ENCODE results near the gene WDR5. TPM values are rescaled to one million over a fixed set of nuclear protein-coding genes. Genes with fewer than 3 reads are reported as not detected.

WDR5 gene
- total and polyA plus RNA-seq, 2 experiments from 2014 or later, result 37.0 to 56.6 TPM

DNA sequence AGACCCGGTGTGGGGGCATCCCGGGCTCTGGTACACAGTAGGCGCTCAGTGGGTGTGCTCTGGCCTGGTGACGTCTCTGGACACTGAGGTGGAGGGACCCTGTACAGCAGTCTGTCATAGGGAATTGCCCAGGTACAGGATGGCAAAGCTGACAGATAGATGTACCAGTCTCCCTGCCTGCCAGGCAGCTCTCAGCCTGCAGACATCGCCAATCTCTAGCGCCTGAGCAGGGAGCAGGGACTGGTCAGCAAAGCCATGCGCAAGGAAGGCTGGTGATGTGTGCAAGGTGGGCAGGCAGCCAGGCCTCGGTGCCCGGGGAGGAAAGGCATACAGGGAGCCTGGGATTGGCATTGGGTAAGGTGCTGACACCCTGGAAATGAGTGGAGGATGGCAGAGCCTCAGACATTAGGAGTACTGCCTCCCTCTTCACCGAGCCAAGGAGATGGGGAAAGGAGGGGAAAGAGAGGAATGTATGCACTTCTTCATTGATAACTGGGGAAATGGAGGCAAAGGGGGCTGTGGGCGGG, 34.2 kb upstream of the WDR5 start:
- H3K36me3 ChIP-seq (ENCODE audit: insufficient read depth), result no peaks in the 10 kb centered on the region
- H3K36me3 Mint-ChIP-seq (ENCODE audit: low read depth), result peaks cover 4% of the 10 kb centered on the region; the same call in 1 of the 3 replicates

DNA sequence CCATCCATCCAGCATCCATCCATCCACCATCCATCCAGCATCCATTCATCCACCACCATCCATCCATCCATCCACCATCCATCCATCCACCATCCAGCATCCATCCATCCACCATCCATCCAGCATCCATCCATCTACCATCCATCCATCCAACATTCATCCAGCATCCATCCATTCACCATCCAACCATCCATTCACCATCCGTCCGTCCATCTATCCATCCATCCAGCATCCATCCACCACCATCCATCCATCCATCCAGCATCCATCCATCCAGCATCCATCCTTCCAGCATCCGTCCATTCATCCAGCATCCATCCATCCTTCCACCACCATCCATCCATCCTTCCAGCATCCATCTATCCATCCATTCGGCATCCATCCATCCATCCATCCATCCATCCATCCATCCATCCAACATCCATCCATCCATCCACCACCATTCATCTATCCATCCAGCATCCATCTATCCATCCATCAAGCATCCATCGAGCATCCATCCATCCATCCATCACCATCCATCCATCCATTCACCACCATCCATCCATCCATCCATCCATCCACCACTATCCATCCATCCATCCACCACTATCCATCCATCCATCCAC, 32.4 kb upstream of the WDR5 start:
- Mint-ChIP-seq H3K4me1 (no peaks in the 10 kb centered on the region), H3K4me3 (no peak overlapping the region), H3K27ac (no peak overlapping the region), H3K9me3 (peaks cover 42% of the 10 kb centered on the region), H3K36me3 (ENCODE audit: low read depth) (peaks cover 4% of the 10 kb centered on the region; the same call in 1 of the 3 replicates), H3K27me3 (ENCODE audit: insufficient read depth, low read depth, poor library complexity) (peaks cover 16% of the 10 kb centered on the region)
- DNase-seq (ENCODE audit: low spot score), result no peak
- Histone ChIP-seq H2AFZ (no peak overlapping the region), H4K20me1 (replicated peaks; ENCODE audit: insufficient read depth) (no peaks in the 10 kb centered on the region), H3K27ac (ENCODE audit: low read depth) (no peak overlapping the region), H3K27me3 (ENCODE audit: insufficient read depth) (no peaks in the 10 kb centered on the region), H3K4me2 (no peak overlapping the region), H3K36me3 (ENCODE audit: insufficient read depth) (no peaks in the 10 kb centered on the region), H3F3A (replicated peaks; ENCODE audit: low read depth) (no peaks in the 10 kb centered on the region), H3K79me2 (replicated peaks; ENCODE audit: insufficient read depth) (no peaks in the 10 kb centered on the region), H3K9me2 (ENCODE audit: insufficient read depth) (no peaks in the 10 kb centered on the region), H3K4me1 (ENCODE audit: insufficient read depth) (no peaks in the 10 kb centered on the region), H3K4me3 (no peak overlapping the region)
- TF ChIP-seq, protein P1, sequence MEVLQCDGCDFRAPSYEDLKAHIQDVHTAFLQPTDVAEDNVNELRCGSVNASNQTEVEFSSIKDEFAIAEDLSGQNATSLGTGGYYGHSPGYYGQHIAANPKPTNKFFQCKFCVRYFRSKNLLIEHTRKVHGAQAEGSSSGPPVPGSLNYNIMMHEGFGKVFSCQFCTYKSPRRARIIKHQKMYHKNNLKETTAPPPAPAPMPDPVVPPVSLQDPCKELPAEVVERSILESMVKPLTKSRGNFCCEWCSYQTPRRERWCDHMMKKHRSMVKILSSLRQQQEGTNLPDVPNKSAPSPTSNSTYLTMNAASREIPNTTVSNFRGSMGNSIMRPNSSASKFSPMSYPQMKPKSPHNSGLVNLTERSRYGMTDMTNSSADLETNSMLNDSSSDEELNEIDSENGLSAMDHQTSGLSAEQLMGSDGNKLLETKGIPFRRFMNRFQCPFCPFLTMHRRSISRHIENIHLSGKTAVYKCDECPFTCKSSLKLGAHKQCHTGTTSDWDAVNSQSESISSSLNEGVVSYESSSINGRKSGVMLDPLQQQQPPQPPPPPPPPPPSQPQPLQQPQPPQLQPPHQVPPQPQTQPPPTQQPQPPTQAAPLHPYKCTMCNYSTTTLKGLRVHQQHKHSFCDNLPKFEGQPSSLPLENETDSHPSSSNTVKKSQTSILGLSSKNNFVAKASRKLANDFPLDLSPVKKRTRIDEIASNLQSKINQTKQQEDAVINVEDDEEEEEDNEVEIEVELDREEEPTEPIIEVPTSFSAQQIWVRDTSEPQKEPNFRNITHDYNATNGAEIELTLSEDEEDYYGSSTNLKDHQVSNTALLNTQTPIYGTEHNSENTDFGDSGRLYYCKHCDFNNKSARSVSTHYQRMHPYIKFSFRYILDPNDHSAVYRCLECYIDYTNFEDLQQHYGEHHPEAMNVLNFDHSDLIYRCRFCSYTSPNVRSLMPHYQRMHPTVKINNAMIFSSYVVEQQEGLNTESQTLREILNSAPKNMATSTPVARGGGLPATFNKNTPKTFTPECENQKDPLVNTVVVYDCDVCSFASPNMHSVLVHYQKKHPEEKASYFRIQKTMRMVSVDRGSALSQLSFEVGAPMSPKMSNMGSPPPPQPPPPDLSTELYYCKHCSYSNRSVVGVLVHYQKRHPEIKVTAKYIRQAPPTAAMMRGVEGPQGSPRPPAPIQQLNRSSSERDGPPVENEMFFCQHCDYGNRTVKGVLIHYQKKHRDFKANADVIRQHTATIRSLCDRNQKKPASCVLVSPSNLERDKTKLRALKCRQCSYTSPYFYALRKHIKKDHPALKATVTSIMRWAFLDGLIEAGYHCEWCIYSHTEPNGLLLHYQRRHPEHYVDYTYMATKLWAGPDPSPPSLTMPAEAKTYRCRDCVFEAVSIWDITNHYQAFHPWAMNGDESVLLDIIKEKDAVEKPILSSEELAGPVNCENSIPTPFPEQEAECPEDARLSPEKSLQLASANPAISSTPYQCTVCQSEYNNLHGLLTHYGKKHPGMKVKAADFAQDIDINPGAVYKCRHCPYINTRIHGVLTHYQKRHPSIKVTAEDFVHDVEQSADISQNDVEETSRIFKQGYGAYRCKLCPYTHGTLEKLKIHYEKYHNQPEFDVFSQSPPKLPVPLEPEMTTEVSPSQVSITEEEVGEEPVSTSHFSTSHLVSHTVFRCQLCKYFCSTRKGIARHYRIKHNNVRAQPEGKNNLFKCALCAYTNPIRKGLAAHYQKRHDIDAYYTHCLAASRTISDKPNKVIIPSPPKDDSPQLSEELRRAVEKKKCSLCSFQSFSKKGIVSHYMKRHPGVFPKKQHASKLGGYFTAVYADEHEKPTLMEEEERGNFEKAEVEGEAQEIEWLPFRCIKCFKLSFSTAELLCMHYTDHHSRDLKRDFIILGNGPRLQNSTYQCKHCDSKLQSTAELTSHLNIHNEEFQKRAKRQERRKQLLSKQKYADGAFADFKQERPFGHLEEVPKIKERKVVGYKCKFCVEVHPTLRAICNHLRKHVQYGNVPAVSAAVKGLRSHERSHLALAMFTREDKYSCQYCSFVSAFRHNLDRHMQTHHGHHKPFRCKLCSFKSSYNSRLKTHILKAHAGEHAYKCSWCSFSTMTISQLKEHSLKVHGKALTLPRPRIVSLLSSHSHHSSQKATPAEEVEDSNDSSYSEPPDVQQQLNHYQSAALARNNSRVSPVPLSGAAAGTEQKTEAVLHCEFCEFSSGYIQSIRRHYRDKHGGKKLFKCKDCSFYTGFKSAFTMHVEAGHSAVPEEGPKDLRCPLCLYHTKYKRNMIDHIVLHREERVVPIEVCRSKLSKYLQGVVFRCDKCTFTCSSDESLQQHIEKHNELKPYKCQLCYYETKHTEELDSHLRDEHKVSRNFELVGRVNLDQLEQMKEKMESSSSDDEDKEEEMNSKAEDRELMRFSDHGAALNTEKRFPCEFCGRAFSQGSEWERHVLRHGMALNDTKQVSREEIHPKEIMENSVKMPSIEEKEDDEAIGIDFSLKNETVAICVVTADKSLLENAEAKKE (CRISPR knock-in tag; IDR thresholded peaks at IDR 0.05), result no peak
- TF ChIP-seq ZNF114 (CRISPR knock-in tag; IDR thresholded peaks at IDR 0.05) (no peak), ZNF331 (CRISPR knock-in tag; IDR thresholded peaks at IDR 0.05; ENCODE audit: low read depth) (no peak), EZH2phosphoT487 (IDR thresholded peaks at IDR 0.05; ENCODE audit: unreplicated experiment) (no peak)
- TF ChIP-seq, protein P2, sequence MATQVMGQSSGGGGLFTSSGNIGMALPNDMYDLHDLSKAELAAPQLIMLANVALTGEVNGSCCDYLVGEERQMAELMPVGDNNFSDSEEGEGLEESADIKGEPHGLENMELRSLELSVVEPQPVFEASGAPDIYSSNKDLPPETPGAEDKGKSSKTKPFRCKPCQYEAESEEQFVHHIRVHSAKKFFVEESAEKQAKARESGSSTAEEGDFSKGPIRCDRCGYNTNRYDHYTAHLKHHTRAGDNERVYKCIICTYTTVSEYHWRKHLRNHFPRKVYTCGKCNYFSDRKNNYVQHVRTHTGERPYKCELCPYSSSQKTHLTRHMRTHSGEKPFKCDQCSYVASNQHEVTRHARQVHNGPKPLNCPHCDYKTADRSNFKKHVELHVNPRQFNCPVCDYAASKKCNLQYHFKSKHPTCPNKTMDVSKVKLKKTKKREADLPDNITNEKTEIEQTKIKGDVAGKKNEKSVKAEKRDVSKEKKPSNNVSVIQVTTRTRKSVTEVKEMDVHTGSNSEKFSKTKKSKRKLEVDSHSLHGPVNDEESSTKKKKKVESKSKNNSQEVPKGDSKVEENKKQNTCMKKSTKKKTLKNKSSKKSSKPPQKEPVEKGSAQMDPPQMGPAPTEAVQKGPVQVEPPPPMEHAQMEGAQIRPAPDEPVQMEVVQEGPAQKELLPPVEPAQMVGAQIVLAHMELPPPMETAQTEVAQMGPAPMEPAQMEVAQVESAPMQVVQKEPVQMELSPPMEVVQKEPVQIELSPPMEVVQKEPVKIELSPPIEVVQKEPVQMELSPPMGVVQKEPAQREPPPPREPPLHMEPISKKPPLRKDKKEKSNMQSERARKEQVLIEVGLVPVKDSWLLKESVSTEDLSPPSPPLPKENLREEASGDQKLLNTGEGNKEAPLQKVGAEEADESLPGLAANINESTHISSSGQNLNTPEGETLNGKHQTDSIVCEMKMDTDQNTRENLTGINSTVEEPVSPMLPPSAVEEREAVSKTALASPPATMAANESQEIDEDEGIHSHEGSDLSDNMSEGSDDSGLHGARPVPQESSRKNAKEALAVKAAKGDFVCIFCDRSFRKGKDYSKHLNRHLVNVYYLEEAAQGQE (IDR thresholded peaks at IDR 0.05; ENCODE audit: unreplicated experiment), result no peak
- TF ChIP-seq, protein P3, sequence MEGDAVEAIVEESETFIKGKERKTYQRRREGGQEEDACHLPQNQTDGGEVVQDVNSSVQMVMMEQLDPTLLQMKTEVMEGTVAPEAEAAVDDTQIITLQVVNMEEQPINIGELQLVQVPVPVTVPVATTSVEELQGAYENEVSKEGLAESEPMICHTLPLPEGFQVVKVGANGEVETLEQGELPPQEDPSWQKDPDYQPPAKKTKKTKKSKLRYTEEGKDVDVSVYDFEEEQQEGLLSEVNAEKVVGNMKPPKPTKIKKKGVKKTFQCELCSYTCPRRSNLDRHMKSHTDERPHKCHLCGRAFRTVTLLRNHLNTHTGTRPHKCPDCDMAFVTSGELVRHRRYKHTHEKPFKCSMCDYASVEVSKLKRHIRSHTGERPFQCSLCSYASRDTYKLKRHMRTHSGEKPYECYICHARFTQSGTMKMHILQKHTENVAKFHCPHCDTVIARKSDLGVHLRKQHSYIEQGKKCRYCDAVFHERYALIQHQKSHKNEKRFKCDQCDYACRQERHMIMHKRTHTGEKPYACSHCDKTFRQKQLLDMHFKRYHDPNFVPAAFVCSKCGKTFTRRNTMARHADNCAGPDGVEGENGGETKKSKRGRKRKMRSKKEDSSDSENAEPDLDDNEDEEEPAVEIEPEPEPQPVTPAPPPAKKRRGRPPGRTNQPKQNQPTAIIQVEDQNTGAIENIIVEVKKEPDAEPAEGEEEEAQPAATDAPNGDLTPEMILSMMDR (conservative IDR thresholded peaks at IDR 0.05; ENCODE audit: low read depth in 2 of 2), result no peak
- ATAC-seq, result no peak

More for the DNA sequence above, 34.2 kb upstream of the WDR5 start:
- no peaks in the 10 kb centered on the region for H3K4me1 ChIP-seq (ENCODE audit: insufficient read depth)
- Mint-ChIP-seq H3K4me3 (no peak overlapping the region), H3K27ac (no peak overlapping the region), H3K9me3 (peaks cover 39% of the 10 kb centered on the region), H3K4me1 (no peaks in the 10 kb centered on the region), H3K27me3 (ENCODE audit: insufficient read depth, low read depth, poor library complexity) (peaks cover 14% of the 10 kb centered on the region)
- H3K27ac ChIP-seq (ENCODE audit: low read depth), result no peak overlapping the region
- no peak for TF ChIP-seq EZH2phosphoT487 (IDR thresholded peaks at IDR 0.05; ENCODE audit: unreplicated experiment)
- H3K4me3 ChIP-seq, result no peak overlapping the region
- no peaks in the 10 kb centered on the region for H3K79me2 ChIP-seq (replicated peaks; ENCODE audit: insufficient read depth)
- H3K27me3 ChIP-seq (ENCODE audit: insufficient read depth), result no peaks in the 10 kb centered on the region
- H2AFZ ChIP-seq, result no peak overlapping the region
- no peaks in the 10 kb centered on the region for H3F3A ChIP-seq (replicated peaks; ENCODE audit: low read depth)
- no peak for DNase-seq (ENCODE audit: low spot score)
- H3K9me2 ChIP-seq (ENCODE audit: insufficient read depth), result no peaks in the 10 kb centered on the region
- H3K4me2 ChIP-seq, result no peak overlapping the region
- ATAC-seq, result no peak
- no peaks in the 10 kb centered on the region for H4K20me1 ChIP-seq (replicated peaks; ENCODE audit: insufficient read depth)
